Stimulated activated CD4-positive, alpha-beta T cell treated with anti-CD3 and anti-CD28 coated beads, Interleukin-12 subunit alpha, Interleukin-12 subunit beta, amount 100 ng/mL, for 4 hours (primary cell): ENCODE measurements around the gene FXYD6.
"Not testable (repeated sequence)": the region's sequence is repeated elsewhere in the genome, so short reads cannot be mapped to it uniquely, and the experiment has no call there.

ENCODE experiments used
- DNase-seq: peaks from one replicate; pipeline ENCODE4 v3.0.0-alpha.2; 2020

Gene FXYD6

GRCh38 chr11:117876341-117877119 lies at the start of gene FXYD6:
TSS of gene FXYD6 (minus strand) at chr11:117876658. CDS start at chr11:117842776, 33,882 bp downstream.
- no peak for DNase-seq

GRCh38 chr11:117926166-117926565 lies 49.7 kb upstream of the FXYD6 start:
- not testable (repeated sequence) for DNase-seq

GRCh38 chr11:117925198-117925925 lies 48.9 kb upstream of the FXYD6 start:
- DNase-seq, result no peak

- DNase-seq, result no peak
These were observed 48.2 kb upstream of the FXYD6 start for GRCh38 chr11:117924631-117925170.

- DNase-seq, result no peak
These were observed 47.3 kb upstream of the FXYD6 start for GRCh38 chr11:117923773-117924172.

GRCh38 chr11:117923275-117923674 lies 46.8 kb upstream of the FXYD6 start:
- DNase-seq, result no peak

GRCh38 chr11:117921893-117922292 lies 45.4 kb upstream of the FXYD6 start:
- no peak for DNase-seq

GRCh38 chr11:117921456-117921855 lies 45.0 kb upstream of the FXYD6 start:
- DNase-seq, result no peak

GRCh38 chr11:117919781-117920221 lies 43.3 kb upstream of the FXYD6 start:
- DNase-seq, result no peak

GRCh38 chr11:117919341-117919740 lies 42.9 kb upstream of the FXYD6 start:
- DNase-seq, result no peak

- no peak for DNase-seq
These were observed 42.2 kb upstream of the FXYD6 start for GRCh38 chr11:117918366-117919255.

- no peak for DNase-seq
These were observed 41.2 kb upstream of the FXYD6 start for GRCh38 chr11:117917591-117918151.

- no peak for DNase-seq
These were observed 40.5 kb upstream of the FXYD6 start for GRCh38 chr11:117916956-117917355.

- DNase-seq, result no peak
These were observed 39.3 kb upstream of the FXYD6 start for GRCh38 chr11:117915672-117916235.

GRCh38 chr11:117914991-117915618 lies 38.6 kb upstream of the FXYD6 start:
- no peak for DNase-seq

- no peak for DNase-seq
These were observed 37.9 kb upstream of the FXYD6 start for GRCh38 chr11:117914398-117914761.

- DNase-seq, result no peak
These were observed 37.4 kb upstream of the FXYD6 start for GRCh38 chr11:117913736-117914397.

- no peak for DNase-seq
These were observed 36.0 kb upstream of the FXYD6 start for GRCh38 chr11:117912497-117912896.

- DNase-seq, result no peak
These were observed 35.2 kb upstream of the FXYD6 start for GRCh38 chr11:117911694-117912093.

GRCh38 chr11:117910941-117911655 lies 34.6 kb upstream of the FXYD6 start:
- no peak for DNase-seq
